ENCODE data around the gene EIF4E1B. TPM values are rescaled to one million over a fixed set of nuclear protein-coding genes. Genes with fewer than 3 reads are reported as not detected.

EIF4E1B gene
- total and polyA plus RNA-seq, 4 donors = not detected

GRCh38 chr5:176614805-176615478, 15.5 kb upstream of the EIF4E1B start:
- 62% methylated on average over 8 of the region's 8 CpGs for WGBS
- no peak overlapping the region for H3K9ac ChIP-seq (ENCODE audit: low read depth in 1 of 2, low read length in 2 of 2)

More at GRCh38 chr5:176614805-176615478, 15.5 kb upstream of the EIF4E1B start:
- H3K4me1 ChIP-seq (ENCODE audit: control insufficient read depth in 4 of 4, insufficient read depth in 4 of 4, low read length in 3 of 4) = peaks cover 0 to 8% (median 3%) of the 10 kb centered on the region in 4 donors
- no peak for DNase-seq (ENCODE audit: low spot score)
- no peak overlapping the region for H3K27ac ChIP-seq (ENCODE audit: low read depth in 1 of 2, low read length in 2 of 2)
- H3K4me3 ChIP-seq (ENCODE audit: low read depth in 1 of 3, low read length in 3 of 3) = no peak overlapping the region
- H3K36me3 ChIP-seq (ENCODE audit: control insufficient read depth in 4 of 4, insufficient read depth in 3 of 4, low read depth in 1 of 4, low read length in 3 of 4) = no peaks in the 10 kb centered on the region
- peaks cover 0 to 12% (median 5%) of the 10 kb centered on the region in 4 donors for H3K27me3 ChIP-seq (ENCODE audit: control insufficient read depth in 4 of 4, insufficient read depth in 4 of 4, low read length in 3 of 4)
- TF ChIP-seq FOXA2 (IDR thresholded peaks at IDR 0.05) = no peak
- no peak for TF ChIP-seq HNF4A (conservative IDR thresholded peaks at IDR 0.05)
- TF ChIP-seq EGR1 (IDR thresholded peaks at IDR 0.05; ENCODE audit: low read depth in 2 of 2) = no peak
- no peak for TF ChIP-seq GABPA (IDR thresholded peaks at IDR 0.05 in 1 of 2, conservative IDR thresholded peaks at IDR 0.05 in 1 of 2)
- no peak for TF ChIP-seq RAD21 (IDR thresholded peaks at IDR 0.05)
- no peak for TF ChIP-seq MAX (IDR thresholded peaks at IDR 0.05)
- no peak for TF ChIP-seq YY1 (IDR thresholded peaks at IDR 0.05)
- TF ChIP-seq ZBTB33 (IDR thresholded peaks at IDR 0.05) = no peak
- TF ChIP-seq TAF1 (conservative IDR thresholded peaks at IDR 0.05) = no peak
- no peak for TF ChIP-seq ATF3 (IDR thresholded peaks at IDR 0.05)
- TF ChIP-seq JUND (IDR thresholded peaks at IDR 0.05) = no peak
- TF ChIP-seq REST (IDR thresholded peaks at IDR 0.05) = no peak
- TF ChIP-seq CTCF (IDR thresholded peaks at IDR 0.05; ENCODE audit: low read depth, low read length, missing input control) = no peak
- H3K9me3 ChIP-seq (ENCODE audit: control insufficient read depth in 4 of 4, low read length in 3 of 4) = no peaks in the 10 kb centered on the region

Measured in liver (tissue), 9 donors.